ENCODE results near the gene JAZF1. TPM values are rescaled to one million over a fixed set of nuclear protein-coding genes. Genes with fewer than 3 reads are reported as not detected.

Gene JAZF1
- total and polyA plus RNA-seq, 2 of the 4 experiments (the other 2 are of a cell fraction): 8.4 to 10.5 TPM

GRCh38 chr7:27914409-27914808, 266.2 kb downstream of the JAZF1 start:
- DNase-seq (no peak), ATAC-seq (ENCODE audit: low read depth) (no peak)
- Histone ChIP-seq H3K23ac (ENCODE audit: low read depth, low read length) (no peak overlapping the region), H3K9me1 (ENCODE audit: insufficient read depth, low read length) (peaks cover 9% of the 10 kb centered on the region), H3K27me3 (ENCODE audit: control insufficient read depth, insufficient read depth, low read length) (no peaks in the 10 kb centered on the region), H3K4ac (ENCODE audit: low read depth, low read length) (no peak overlapping the region), H3K4me3 (ENCODE audit: insufficient read depth, low read depth, low read length) (no peak overlapping the region), H2BK5ac (ENCODE audit: low read depth, low read length, poor library complexity, severe bottlenecking) (no peak overlapping the region), H3K4me1 (ENCODE audit: control insufficient read depth, insufficient read depth, low read length) (peaks cover 11% of the 10 kb centered on the region), H3K14ac (replicated peaks; ENCODE audit: low read depth, low read length) (no peak overlapping the region), H3K27ac (ENCODE audit: insufficient read depth, low read length) (no peak overlapping the region), H3K79me1 (ENCODE audit: low read depth in 1 of 2, low read length in 2 of 2) (peaks cover 13 to 34% of the 10 kb centered on the region in 2 experiments), H2AK5ac (ENCODE audit: low read depth, low read length) (no peak overlapping the region), H3K18ac (ENCODE audit: low read depth, low read length) (no peak overlapping the region), H3K9me3 (ENCODE audit: control insufficient read depth, insufficient read depth, low read length) (no peaks in the 10 kb centered on the region), H2AFZ (replicated peaks; ENCODE audit: low read length, poor library complexity) (no peak overlapping the region), H3K4me2 (ENCODE audit: low read depth, low read length) (no peak overlapping the region), H3K9ac (ENCODE audit: low read depth, low read length) (no peak overlapping the region), H2BK120ac (ENCODE audit: low read depth, low read length) (no peak overlapping the region), H2BK15ac (ENCODE audit: low read depth, low read length) (no peak overlapping the region), H4K20me1 (ENCODE audit: insufficient read depth, low read length) (peaks cover 16% of the 10 kb centered on the region; the same call in 1 of the 2 replicates), H4K5ac (ENCODE audit: low read depth, low read length) (no peak overlapping the region), H4K8ac (ENCODE audit: low read depth in 2 of 2, low read length in 2 of 2) (no peak overlapping the region), H2BK20ac (ENCODE audit: low read depth, low read length) (no peak overlapping the region), H3K36me3 (ENCODE audit: control insufficient read depth, insufficient read depth, low read length) (no peaks in the 10 kb centered on the region), H3K56ac (ENCODE audit: extremely low read depth, insufficient read depth, low read length) (no peak overlapping the region), H2AK9ac (replicated peaks; ENCODE audit: low read depth, low read length, poor library complexity) (no peak overlapping the region), H4K91ac (ENCODE audit: insufficient read depth, low read depth, low read length) (no peak overlapping the region)
- in situ Hi-C loops (cut with MboI; ENCODE audit: low sequenced_read_pairs) (no loop called here), dilution Hi-C loops (cut with HindIII; ENCODE audit: low sequenced_read_pairs, unreplicated experiment) (no loop called here), intact Hi-C loops (cut with micrococcal nuclease) (no loop called here)
- BruUV-seq (replicated peaks): no TSS peak
- TF ChIP-seq BHLHE40 (IDR thresholded peaks at IDR 0.05; ENCODE audit: low read depth, low read length) (no peak), MXI1 (IDR thresholded peaks at IDR 0.05; ENCODE audit: borderline replicate concordance, low read depth, low read length) (no peak), POLR2A (IDR thresholded peaks at IDR 0.05; ENCODE audit: low read depth, low read length) (no peak), RFX5 (IDR thresholded peaks at IDR 0.05; ENCODE audit: low read depth, low read length) (no peak), RAD21 (IDR thresholded peaks at IDR 0.05; ENCODE audit: low read length) (no peak), NFE2L2 (IDR thresholded peaks at IDR 0.05; ENCODE audit: low read depth, low read length) (no peak), FOS (IDR thresholded peaks at IDR 0.05; ENCODE audit: low read depth, low read length) (no peak), MAZ (IDR thresholded peaks at IDR 0.05; ENCODE audit: borderline replicate concordance, low read depth, low read length) (no peak), MAFK (IDR thresholded peaks at IDR 0.05; ENCODE audit: low read depth, low read length) (no peak), USF2 (IDR thresholded peaks at IDR 0.05; ENCODE audit: low read depth, low read length) (no peak), SMC3 (IDR thresholded peaks at IDR 0.05; ENCODE audit: low read depth, low read length) (no peak), CTCF (conservative IDR thresholded peaks at IDR 0.05; ENCODE audit: low read depth, low read length) (no peak), ELK1 (IDR thresholded peaks at IDR 0.05; ENCODE audit: borderline replicate concordance, low read depth, low read length) (no peak), CHD1 (IDR thresholded peaks at IDR 0.05; ENCODE audit: low read depth, low read length) (no peak), CEBPB (IDR thresholded peaks at IDR 0.05; ENCODE audit: low read depth, low read length) (no peak), RCOR1 (IDR thresholded peaks at IDR 0.05; ENCODE audit: insufficient replicate concordance, low read length) (no peak)
- ChIA-PET CTCF (interaction anchor here (0.6 kb wide), 1 partner anchor 124 kb away, joined by 3 read pairs; no protein-coding TSS in a partner anchor), POLR2A (ENCODE audit: unreplicated experiment) (no interaction called here)
- no CpG with 5 or more reads among the region's 3 CpGs for WGBS, 2 experiments (ENCODE audit: extremely low coverage in 2 of 2, insufficient read length in 1 of 2)

Measured in IMR-90 (cell line).